Body of pancreas (tissue), 4 donors: Measurements from ENCODE around the gene DDX50.

Source experiments
- POLR2A ChIP-seq, 3 donors: fragments of 450-650 bp; IDR thresholded peaks; one replicate each; pipeline ENCODE4 v1.6.1; 2016; ENCODE audit warnings: antibody characterized with exemption in 3 of 3, mild to moderate bottlenecking in 2 of 3
- TF ChIP-seq, protein P1 (sequence below), 7 experiments: fragments of 450-650 bp in 4 of 7; fragments of 200-600 bp in 3 of 7; sonication (generic) in 3 of 7; IDR thresholded peaks; one replicate each; pipeline ENCODE4 v1.5.1; 2016 to 2019; ENCODE audit warnings: antibody characterized with exemption in 7 of 7

DNA sequence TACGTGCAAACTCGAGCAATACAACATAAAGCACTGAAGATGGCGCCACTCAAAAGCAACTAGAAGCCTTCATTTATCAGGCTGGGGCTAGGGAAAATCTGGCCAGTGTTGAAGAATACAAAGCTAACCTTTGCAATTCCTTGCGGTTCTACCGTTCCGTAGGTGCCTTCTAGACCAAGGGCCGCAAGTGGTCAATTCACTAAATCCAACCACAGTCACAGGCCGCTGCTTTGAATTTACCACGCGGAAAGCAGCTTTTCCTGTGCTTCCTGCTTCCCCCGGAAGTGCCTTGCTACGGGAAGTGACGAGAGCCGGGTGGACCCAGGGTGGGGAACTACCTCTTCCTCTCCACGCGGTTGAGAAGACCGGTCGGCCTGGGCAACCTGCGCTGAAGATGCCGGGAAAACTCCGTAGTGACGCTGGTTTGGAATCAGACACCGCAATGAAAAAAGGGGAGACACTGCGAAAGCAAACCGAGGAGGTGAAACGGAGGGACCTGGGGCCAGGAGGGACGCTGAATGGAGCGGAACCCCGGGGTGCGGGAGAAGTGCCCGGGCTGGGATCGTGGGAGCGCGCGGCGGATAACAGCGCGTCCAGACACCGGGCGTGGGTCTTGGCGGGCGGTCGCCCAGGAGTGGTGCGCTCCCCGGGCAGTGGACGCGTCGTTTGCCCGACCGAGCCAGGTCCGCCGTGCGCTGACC, 54.9 kb downstream of the DDX50 start, which contains the start of gene DDX21:
- peak in 2 of 3 donors; percentile 83 to 84 for TF ChIP-seq POLR2A (IDR thresholded peaks at IDR 0.05)
- TF ChIP-seq, protein P1, sequence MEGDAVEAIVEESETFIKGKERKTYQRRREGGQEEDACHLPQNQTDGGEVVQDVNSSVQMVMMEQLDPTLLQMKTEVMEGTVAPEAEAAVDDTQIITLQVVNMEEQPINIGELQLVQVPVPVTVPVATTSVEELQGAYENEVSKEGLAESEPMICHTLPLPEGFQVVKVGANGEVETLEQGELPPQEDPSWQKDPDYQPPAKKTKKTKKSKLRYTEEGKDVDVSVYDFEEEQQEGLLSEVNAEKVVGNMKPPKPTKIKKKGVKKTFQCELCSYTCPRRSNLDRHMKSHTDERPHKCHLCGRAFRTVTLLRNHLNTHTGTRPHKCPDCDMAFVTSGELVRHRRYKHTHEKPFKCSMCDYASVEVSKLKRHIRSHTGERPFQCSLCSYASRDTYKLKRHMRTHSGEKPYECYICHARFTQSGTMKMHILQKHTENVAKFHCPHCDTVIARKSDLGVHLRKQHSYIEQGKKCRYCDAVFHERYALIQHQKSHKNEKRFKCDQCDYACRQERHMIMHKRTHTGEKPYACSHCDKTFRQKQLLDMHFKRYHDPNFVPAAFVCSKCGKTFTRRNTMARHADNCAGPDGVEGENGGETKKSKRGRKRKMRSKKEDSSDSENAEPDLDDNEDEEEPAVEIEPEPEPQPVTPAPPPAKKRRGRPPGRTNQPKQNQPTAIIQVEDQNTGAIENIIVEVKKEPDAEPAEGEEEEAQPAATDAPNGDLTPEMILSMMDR (IDR thresholded peaks at IDR 0.05) = peak; percentile 5 to 79 (median 45)
